HG03060 (cell line): Measurements from ENCODE around the gene UCK1.

Source experiments
- ATAC-seq: cut with Tn5 transposase; IDR thresholded peaks from one replicate; pipeline ENCODE4 v1.9.1; 2021; ENCODE audit warnings: low read depth, moderate number of reproducible peaks; ENCODE audit not compliant: unreplicated experiment

UCK1 gene

DNA sequence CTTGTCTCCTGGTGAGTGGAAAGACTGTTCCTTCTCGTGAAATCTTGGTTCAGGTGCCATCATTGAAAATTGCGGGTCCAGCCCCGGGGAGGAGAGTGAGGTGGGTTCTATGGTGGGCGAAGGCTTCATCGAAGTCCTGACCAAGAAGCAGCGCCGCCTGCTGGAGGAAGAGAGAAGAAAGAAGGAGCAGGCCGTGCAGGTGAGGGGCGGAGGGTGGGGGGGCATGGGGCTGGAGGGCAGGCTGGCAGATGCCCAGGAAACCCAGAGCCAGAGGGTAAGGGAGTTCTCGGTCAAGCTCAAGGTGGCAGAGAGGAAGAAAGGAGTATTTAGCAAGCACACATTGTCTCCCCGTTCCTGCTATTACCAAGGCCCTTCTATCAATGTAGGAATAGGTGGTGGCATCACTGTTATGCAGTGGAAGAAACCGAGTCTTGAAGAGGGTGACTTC, 52.6 kb downstream of the UCK1 start:
- ATAC-seq: no peak

GRCh38 chr9:131477816-131478419, 53.1 kb downstream of the UCK1 start:
- no peak for ATAC-seq

DNA sequence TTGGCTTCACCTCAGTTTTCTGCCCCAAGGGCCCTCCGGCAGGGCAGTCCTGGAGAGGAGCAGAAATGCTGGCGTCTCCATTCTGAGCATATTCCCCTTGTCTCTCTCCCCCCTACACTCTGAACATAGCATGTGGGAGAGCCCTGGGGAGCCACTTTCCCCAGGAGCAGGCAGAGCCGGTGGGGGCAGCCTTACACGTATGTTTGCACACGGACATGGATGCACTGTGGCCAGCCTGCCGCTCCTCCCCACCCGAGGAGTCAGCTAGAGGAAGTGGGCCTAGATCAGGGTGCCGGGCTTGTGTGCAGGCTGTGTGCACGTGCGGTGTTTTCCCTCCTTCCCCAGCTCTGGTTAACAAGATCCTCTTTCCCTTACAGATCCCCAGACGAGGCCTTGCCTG, 53.7 kb downstream of the UCK1 start:
- no peak for ATAC-seq

GRCh38 chr9:131476777-131477345, 54.2 kb downstream of the UCK1 start:
- ATAC-seq: no peak

DNA sequence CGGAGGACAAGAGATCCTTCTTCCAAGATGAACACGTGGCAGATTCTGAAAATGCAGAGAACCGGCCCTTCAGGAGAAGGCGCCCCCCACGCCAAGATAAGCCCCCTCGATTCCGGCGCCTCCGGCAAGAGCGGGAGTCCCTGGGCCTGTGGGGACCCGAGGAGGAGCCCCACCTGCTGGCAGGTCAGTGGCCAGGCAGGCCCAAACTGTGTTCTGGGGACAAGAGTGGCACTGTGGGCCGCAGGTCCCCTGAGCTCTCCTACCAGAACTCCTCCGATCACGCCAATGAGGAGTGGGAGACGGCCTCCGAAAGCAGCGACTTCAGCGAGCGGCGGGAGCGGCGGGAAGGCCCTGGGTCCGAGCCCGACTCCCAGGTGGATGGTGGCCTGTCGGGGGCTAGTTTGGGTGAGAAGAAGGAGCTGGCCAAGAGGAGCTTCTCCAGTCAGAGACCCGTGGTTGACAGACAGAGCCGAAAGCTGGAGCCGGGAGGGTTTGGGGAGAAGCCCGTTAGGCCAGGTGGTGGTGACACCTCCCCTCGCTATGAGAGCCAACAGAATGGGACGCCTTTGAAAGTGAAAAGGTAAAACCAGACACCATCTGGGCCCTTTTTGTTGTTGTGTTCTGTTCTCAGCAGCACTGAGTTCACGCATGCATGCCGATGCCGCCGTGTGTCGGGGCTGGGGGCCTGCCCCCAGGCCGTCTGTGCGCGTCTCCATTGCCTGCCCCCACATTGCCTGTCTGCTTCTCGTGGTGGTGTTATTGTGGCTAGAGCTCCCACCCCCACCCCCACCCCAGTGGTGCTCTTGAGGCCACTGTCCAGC, 54.9 kb downstream of the UCK1 start:
- no peak for ATAC-seq

DNA sequence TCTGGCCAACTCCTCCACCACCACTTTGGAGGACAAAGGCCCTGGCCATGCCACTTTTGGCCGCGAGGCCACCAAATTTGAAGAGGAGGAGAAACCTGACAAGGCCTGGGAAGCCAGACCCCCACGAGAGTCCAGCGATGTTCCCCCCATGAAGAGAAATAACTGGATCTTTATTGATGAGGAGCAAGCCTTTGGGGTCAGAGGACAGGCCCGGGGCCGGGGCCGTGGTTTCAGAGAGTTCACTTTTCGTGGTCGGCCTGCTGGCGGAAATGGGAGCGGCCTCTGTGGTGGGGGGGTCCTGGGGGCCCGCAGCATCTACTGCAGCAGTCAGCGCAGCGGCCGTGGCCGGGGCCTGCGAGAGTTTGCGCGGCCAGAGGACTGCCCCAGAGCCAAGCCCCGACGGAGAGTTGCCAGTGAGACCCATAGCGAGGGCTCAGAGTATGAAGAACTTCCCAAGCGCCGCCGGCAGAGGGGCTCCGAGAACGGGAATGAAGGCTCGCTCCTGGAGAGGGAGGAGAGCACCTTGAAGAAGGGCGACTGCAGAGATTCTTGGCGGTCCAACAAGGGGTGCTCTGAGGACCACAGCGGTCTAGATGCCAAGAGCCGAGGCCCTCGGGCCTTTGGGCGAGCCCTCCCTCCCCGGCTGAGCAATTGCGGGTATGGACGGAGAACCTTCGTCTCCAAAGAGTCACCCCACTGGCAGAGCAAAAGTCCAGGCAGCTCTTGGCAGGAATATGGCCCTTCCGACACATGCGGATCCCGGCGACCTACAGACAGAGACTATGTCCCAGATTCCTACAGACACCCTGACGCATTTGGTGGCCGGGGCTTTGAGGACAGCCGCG, 55.7 kb downstream of the UCK1 start:
- no peak for ATAC-seq

GRCh38 chr9:131474711-131475110, 56.4 kb downstream of the UCK1 start:
- ATAC-seq: no peak

DNA sequence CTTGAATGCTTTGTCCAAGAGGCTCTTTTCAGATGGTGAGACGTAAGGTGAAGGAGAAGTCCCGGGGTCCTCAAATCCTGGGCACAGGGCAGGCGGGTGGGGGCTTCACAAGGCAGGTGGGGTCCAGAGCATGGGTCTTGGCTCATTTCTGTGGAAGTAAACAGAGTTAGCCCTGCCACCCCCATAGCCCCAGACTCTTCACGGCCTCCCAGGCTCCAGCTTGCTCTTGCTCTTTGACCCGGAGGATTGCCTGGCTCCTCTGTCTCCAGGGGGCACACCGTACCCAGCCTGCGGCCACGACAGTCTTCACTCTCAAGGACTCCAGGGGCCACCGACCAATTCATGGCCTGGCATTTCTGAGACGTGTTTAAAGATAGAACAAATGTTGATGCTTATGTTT, 57.2 kb downstream of the UCK1 start:
- ATAC-seq: no peak
